ENCODE data around the gene FDX1. TPM values are rescaled to one million over a fixed set of nuclear protein-coding genes. Genes with fewer than 3 reads are reported as not detected.

Gene FDX1
- total and polyA plus RNA-seq, 4 donors: 11.0 to 16.2 (median 14.5) TPM

DNA sequence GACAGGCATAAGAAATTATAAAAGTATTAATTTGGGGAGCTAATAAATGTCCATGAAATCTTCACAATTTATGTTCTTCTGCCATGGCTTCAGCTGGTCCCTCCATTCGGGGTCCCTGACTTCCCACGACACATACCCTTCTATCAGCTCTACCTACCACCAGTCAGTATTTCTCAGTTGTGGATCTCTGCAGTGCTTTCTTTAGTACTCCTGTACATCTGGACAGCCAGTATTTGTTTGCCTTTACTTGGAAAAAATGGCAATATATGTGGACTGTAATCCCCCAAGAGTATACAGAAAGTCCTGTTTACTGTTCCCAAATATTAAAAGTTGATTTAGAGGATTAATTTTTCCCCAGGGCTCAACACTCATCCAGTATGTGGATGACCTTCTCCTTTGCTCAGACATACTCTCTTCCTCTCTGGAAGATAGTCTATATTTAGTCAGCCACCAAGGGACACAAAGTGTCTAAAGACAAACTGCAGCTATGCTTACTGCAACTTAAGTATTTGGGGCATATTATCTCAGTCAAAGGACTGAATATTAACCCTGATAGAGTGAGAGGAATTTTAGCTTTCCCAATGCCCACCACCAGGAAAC lies 7.3 kb upstream of the FDX1 start:
- Histone ChIP-seq H3K27me3 (ENCODE audit: control insufficient read depth in 3 of 3, insufficient read depth in 3 of 3, low read length in 2 of 3) (no peaks in the 10 kb centered on the region), H3K4me3 (no peak overlapping the region), H3K36me3 (ENCODE audit: control insufficient read depth in 4 of 4, insufficient read depth in 4 of 4, low read length in 4 of 4) (no peaks in the 10 kb centered on the region), H3K9ac (ENCODE audit: insufficient read depth in 1 of 2, low read length in 2 of 2) (no peak overlapping the region), H3K4me1 (ENCODE audit: control insufficient read depth in 5 of 5, insufficient read depth in 5 of 5, low read length in 5 of 5) (peaks cover 0 to 6% (median 0%) of the 10 kb centered on the region in 5 donors), H3K27ac (ENCODE audit: low read depth in 1 of 2, low read length in 1 of 2) (no peak overlapping the region), H3K9me3 (ENCODE audit: control insufficient read depth in 4 of 4, insufficient read depth in 3 of 4, low read length in 3 of 4) (no peaks in the 10 kb centered on the region)
- TF ChIP-seq, protein P1, sequence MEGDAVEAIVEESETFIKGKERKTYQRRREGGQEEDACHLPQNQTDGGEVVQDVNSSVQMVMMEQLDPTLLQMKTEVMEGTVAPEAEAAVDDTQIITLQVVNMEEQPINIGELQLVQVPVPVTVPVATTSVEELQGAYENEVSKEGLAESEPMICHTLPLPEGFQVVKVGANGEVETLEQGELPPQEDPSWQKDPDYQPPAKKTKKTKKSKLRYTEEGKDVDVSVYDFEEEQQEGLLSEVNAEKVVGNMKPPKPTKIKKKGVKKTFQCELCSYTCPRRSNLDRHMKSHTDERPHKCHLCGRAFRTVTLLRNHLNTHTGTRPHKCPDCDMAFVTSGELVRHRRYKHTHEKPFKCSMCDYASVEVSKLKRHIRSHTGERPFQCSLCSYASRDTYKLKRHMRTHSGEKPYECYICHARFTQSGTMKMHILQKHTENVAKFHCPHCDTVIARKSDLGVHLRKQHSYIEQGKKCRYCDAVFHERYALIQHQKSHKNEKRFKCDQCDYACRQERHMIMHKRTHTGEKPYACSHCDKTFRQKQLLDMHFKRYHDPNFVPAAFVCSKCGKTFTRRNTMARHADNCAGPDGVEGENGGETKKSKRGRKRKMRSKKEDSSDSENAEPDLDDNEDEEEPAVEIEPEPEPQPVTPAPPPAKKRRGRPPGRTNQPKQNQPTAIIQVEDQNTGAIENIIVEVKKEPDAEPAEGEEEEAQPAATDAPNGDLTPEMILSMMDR (IDR thresholded peaks at IDR 0.05; ENCODE audit: control extremely low read depth, extremely low read depth): no peak
- DNase-seq (no peak), ATAC-seq (ENCODE audit: insufficient read depth, low FRiP score) (no peak)
- WGBS, 2 donors: 90 to 94% methylated on average over 2 of the region's 2 CpGs

DNA sequence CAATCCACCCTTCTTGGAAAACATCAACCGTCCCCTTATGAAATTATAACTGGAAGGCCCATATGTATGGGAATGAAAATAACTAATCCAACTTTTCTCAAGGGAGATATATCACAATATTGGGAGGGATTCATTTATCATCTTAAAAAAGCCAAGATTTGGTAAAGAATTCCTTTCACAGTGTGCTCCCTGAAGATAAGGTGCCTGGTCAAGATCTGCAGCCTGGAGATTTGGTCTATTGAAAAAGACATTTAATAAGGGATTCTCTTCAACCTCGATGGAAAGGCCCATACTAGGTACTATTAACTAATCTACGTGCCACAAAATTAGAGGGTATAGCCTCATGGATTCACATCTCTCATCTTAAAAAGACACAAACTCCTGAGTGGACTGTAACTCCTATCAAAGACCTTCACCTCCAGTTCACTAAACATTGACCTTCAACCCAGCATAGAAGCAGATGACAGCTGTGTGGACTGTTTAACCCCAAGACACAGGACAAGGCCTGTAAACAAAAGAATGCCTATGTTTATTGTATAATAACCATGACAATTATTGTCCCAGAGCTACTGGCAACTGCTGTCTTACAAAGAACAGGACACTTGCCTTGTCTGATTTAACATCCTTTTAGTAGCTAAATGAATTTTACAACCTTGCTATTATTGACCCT lies 4.8 kb upstream of the FDX1 start:
- DNase-seq (no peak), ATAC-seq (ENCODE audit: insufficient read depth, low FRiP score) (no peak)
- H3K27me3 ChIP-seq (ENCODE audit: control insufficient read depth in 3 of 3, insufficient read depth in 3 of 3, low read length in 2 of 3): no peaks in the 10 kb centered on the region
- H3K4me1 ChIP-seq (ENCODE audit: control insufficient read depth in 5 of 5, insufficient read depth in 5 of 5, low read length in 5 of 5): peaks cover 0 to 6% (median 0%) of the 10 kb centered on the region in 5 donors
- H3K9ac ChIP-seq (ENCODE audit: insufficient read depth in 1 of 2, low read length in 2 of 2): no peak overlapping the region
- no peaks in the 10 kb centered on the region for H3K9me3 ChIP-seq (ENCODE audit: control insufficient read depth in 4 of 4, insufficient read depth in 3 of 4, low read length in 3 of 4)
- WGBS, 2 donors: 90 to 92% methylated on average over 3 of the region's 3 CpGs
- no peak overlapping the region for H3K4me3 ChIP-seq
- TF ChIP-seq, protein P1 (IDR thresholded peaks at IDR 0.05; ENCODE audit: control extremely low read depth, extremely low read depth): no peak
- H3K36me3 ChIP-seq (ENCODE audit: control insufficient read depth in 4 of 4, insufficient read depth in 4 of 4, low read length in 4 of 4): no peaks in the 10 kb centered on the region
- H3K27ac ChIP-seq (ENCODE audit: low read depth in 1 of 2, low read length in 1 of 2): no peak overlapping the region

DNA sequence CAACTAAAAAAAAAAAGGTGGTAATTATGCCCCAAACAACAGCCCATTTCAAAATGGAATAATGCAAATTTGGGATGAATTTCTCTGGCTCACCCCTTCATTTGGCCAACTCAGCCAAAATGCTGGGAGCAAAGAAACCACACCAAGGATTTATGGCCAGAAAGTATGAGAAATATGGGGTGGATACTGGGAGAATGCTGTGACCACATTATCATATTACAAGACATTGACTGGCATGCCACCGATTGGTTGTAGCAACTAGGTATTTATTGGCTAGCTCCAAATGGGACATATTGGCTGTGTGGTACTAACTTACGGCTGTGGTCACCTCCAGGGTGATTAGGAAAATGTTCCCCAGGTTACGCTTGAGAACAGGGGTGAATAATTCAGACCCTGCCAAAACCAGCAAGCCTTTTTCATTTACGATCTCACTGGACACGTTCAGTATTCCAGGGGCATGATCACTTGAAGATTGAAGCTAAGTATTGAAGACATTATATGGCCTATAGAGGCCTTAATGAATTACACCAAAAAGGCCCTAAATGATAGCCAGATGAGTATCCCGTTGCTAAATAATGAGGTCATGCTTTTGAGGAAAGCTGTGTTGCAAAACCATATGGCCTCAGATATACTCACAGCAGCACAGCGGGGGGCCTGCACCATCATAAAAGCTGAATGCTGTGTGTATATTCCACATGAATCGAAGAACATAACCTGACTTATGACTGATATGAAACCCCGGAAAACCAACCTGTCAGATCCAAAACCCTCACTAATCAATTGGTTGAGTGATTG lies 3.8 kb upstream of the FDX1 start:
- peaks cover 0 to 2% (median 0%) of the 10 kb centered on the region in 4 donors for H3K9me3 ChIP-seq (ENCODE audit: control insufficient read depth in 4 of 4, insufficient read depth in 3 of 4, low read length in 3 of 4)
- no peak for ATAC-seq (ENCODE audit: insufficient read depth, low FRiP score)
- no peak overlapping the region for H3K4me3 ChIP-seq
- no peak for DNase-seq
- TF ChIP-seq, protein P1 (IDR thresholded peaks at IDR 0.05; ENCODE audit: control extremely low read depth, extremely low read depth): no peak
- no peaks in the 10 kb centered on the region for H3K27me3 ChIP-seq (ENCODE audit: control insufficient read depth in 3 of 3, insufficient read depth in 3 of 3, low read length in 2 of 3)
- no peaks in the 10 kb centered on the region for H3K36me3 ChIP-seq (ENCODE audit: control insufficient read depth in 4 of 4, insufficient read depth in 4 of 4, low read length in 4 of 4)
- no peak overlapping the region for H3K9ac ChIP-seq (ENCODE audit: insufficient read depth in 1 of 2, low read length in 2 of 2)
- H3K4me1 ChIP-seq (ENCODE audit: control insufficient read depth in 5 of 5, insufficient read depth in 5 of 5, low read length in 5 of 5): peaks cover 0 to 6% (median 0%) of the 10 kb centered on the region in 5 donors
- no peak overlapping the region for H3K27ac ChIP-seq (ENCODE audit: low read depth in 1 of 2, low read length in 1 of 2)
- 75 to 86% methylated on average over 9 of the region's 9 CpGs for WGBS, 2 donors
